NCI-H1092 treated with DMSO at 0.1 percent for 48 hours (cell line): ENCODE data around the gene STAU1.
A peak's percentile ranks its signal among the peaks of the same experiment; 100 is the strongest.
"Not testable (repeated sequence)": the region's sequence is repeated elsewhere in the genome, so short reads cannot be mapped to it uniquely, and the experiment has no call there.

Experiments
- DNase-seq: peaks from one replicate; lab custom pipeline; 2025; lab: John Stamatoyannopoulos, UW

The STAU1 gene

DNA sequence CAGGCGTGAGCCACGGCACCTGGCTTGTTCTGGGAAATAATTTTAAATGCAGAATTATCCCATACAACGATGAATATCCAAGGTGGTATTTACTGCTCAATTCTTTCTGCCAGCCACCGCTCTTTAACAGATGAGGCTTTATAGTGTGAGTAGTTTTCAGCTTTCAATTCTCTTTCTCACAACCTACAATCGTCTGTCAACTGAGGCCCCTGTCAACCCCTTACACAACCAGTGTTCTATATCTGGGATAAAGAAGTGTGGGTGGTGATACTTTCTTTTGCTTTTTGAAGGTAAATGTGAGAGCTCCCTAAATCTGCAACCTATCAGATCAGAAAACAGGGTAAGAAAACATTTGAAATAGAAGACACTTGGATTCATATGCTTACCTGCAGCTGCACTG lies 22.5 kb downstream of the STAU1 start:
- DNase-seq, result no peak

DNA sequence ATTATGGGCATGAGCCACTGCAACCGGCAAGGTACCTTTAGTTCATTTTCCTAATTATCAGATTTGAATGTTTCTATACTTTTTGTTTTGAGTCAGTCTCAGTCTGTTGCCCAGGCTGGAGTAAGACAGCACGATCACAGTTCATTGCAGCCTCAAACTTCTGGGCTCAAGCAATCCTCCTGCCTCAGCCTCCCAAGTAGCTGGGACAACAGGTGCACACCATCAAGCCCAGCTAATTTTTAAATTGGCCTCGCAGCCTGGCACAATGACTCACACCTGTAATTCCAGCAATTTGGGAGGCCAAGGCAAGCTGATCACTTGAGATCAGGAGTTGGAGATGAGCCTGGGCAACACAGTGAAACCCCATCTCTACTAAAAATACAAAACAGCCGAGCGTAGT lies 24.4 kb downstream of the STAU1 start:
- no peak for DNase-seq

DNA sequence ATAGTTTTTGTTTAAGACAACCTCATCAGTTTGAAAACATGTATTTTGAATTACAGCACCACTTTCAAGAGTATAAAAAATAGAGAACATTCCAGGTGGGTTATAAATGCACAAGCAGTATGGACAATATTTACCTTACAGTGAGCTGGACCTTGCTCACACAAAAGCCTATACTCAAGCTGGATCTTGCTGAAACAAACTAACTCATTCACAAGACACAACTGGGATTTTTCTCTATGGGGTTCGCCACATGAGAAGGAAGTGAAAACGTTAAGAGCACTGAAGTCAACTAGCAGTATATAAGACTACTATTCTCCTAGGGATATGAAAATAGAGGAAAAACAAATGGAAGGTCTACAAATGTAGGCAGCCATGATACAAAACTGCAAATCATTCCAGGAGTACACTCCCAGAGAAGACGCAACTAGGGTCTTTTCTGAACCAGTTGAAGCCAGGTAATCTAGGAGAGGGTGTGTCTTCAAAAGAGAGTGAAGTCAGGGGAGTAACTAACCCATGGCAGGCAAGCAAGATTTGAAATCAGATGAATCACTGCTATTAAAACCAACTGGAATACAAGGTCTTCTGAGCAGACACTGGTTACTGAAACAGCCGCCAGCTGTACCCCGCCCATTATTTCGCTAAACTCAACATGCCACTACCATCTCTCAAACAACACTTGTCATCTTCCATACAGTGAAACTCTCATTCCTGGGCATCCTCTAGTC lies 26.5 kb downstream of the STAU1 start:
- DNase-seq, result no peak

DNA sequence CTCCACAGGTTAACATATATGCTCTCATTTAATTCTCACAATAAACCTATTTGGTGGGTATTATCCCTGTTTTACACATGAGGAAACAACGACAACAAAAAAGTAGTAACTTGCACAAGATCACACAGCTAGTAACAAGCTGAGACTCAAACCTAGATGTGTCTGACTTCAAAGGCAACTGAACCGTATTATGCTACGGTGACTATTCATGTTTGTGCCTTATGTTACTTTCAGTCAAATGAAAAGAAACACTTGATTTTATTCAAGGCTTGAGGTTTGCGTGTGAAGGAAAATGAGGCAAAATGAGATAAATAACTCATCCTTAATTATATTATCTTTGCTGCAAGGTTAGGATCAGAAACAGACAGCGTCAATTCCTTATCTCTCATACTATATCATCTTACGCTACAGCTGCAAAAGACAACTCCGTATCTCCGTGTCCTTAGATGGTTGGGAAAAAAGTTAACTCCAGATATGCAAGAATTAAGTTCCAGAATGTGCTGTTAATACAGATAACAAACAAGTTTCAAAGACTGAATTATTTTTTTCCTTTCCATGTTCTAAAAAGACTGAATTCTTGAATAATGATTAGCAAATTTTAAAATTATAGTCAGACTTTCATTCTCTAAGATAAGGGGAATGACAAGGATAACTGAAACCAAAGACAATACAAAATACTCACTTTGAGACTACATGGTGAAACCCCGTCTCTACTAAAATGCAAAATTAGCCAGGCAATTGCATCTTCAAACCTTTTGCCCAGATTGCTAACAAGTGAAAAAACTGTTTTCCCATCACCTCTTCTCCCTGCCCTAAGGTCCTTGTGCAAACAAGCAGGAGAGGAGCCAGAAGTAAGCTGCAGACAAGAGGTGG lies 27.8 kb downstream of the STAU1 start:
- DNase-seq, result no peak

DNA sequence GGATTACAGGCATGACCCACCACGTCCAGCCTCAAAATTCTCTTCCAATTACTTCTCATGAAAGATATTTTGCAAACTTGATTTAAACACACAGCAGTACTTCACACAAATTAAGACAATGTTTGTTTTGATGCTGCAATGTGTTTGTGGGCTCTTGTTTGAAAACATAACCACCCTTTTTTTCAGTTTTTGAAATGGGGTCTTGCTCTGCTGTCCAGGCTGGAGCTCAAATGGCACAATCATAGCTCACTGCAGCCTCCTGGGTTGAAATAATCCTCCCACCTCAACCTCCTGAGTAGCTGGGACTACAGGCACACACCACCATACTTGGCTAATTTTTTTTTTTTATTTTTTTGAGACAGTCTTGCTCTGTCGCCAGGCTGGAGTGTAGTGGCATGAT lies 31.0 kb downstream of the STAU1 start:
- DNase-seq, result no peak

DNA sequence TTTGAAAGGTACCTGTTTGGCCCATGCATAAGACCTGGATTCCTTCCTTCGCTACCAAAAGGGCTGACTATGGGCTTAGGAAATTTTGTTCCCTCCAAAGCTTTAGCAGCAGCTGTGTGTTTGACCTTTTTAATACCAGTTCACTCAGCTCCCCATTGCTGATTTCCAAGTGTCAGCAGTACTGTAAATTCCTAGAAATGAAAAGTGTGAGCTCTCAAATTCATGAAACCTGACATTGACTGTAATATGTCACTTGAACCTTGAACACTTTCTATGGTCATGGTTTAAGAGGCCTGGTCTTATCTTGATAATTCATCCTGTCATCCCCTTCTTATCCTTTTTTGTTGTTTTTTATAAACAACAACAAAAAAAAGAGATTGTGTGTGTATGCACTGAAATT lies 31.7 kb downstream of the STAU1 start:
- no peak for DNase-seq

DNA sequence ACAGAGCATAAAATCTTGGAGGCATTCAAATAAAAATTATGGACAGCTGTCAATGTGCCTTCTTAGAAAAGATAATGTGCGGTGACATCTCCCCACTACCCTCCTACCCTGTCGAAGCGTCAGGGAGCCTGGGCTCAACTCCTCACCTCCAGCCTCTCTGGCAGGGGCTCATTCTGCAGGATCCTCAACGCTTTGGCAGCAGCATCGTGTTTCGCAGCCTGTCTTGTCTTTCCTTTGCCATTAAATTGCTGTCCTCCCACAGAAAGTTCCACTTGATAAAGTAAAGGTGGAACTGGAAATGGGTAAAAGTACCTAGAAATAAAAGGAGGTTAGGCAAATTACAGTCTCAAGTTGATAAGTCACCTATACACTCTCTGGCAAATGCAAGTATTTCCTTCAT lies 36.7 kb downstream of the STAU1 start:
- no peak for DNase-seq

DNA sequence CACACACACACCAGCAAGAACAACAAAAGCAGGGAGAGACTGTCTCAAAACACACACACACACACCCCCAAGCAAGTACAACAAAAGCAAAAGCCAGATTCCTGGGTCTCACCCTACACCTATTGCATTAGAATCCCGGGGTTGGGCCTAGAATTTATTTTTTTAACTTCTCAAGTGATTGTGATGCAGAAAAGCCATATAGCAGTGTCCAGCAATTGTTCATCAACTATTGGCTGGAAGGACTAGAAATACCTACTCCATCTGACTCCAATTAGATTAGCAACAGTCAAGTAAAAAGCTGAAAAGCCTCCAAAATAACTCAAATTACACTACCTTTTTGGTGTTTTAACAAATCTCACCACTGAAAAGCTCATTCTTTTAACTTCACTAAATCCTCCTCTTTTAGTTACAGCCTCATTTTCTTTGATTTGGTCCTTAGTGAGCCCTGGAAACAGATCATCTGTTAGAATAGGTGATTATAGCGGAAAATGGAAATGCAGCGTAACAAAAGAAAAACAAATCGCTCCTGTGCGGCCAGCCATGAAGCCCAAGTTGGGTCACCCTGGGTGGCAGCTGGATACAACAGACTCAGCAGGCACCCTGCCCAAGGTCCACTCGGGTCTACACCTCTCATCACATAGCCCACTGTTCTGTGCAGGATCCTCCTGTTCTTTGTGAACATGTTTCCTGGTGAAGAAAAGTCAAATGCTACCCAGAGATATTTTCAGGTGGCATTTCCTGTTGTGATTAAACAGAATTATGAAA lies 38.7 kb downstream of the STAU1 start:
- DNase-seq, result no peak

DNA sequence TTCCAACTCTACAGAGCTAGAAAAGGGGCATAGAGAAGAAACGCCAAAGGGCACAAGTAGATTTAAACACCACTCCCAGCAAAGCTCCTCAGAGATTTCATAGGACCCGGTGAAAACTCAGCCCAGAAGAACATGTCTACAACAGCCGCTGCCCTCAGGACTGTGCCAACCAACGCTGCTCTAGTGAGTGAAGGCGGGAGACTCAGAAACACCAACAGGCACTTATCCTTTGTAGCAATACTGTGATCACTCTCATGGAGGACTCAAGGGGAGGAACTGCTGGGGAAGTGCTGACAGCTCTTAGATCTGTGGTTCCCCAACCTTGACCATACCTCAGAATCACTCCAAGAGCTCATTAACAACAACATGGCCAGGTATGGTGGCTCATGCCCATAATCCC lies 39.5 kb downstream of the STAU1 start:
- DNase-seq, result no peak

DNA sequence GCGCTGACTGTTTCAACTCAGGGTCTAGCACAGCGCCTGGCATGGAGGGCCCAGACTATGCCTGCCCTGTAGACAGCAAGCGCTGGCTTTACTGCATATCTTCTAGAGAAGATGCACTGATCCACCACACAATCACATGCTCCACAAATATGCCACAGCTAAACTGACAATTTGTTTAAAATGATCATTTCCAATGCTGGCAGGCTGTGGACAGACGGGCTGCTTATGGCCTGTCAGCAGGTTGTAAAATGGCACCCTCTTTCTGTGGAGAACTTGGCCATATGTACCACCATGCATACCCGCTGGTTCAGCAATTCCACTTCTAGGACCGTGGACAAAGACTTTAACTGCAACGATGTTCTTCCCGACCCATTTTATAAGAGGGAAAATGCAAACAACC lies 40.8 kb downstream of the STAU1 start:
- DNase-seq, result no peak

DNA sequence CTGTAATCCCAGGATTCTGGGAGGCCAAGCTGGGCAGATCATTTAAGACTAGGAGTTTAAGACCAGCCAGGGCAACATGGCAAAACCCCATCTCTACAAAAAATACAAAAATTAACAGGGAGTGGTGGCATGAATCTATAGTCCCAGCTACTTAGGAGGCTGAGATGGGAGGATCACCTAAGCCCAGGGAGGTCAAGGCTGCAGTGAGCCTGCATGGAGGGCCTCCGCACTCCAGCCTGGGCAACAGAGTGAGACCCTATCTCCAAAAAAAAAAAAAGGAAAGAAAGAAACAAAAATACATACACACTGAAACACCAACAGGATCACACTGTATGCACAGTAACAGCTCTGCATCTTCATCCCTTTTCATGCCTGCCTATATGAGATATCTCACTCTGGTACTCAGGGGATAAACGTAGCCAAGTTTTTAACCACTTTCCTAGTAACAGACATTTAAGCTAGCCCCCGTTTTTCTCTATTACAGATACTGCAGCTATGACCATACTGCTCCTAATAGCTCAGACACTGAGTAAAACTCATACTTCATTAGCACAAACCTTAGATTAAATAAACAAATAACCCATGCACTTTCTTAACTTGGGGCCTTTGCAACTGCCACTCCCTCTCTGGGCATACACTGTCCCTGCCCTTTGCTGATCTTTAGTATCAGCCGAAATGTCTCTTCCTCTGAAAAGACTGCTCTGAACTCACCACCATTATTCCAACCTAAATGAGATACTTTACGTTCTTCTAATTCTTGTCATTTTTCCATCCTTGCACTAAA lies 41.5 kb downstream of the STAU1 start:
- no peak for DNase-seq

DNA sequence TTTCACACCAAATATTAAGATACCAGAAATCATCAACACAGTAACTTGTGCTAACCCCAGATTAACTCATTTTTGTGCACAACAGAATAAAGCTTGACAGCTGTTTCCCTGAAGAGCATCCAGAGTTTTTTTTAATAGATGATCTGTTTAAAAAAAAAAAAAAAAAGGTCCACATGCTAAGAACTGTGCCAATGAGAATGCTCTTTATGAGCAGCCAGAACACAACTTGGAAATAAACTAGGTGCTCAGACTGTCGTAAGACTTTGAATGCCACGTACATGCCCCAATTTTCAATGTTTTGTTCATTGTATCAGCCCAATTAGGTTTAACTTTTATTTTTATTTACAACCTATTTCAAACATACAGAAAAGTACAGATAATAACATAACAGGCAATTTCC lies 47.3 kb downstream of the STAU1 start:
- no peak for DNase-seq

DNA sequence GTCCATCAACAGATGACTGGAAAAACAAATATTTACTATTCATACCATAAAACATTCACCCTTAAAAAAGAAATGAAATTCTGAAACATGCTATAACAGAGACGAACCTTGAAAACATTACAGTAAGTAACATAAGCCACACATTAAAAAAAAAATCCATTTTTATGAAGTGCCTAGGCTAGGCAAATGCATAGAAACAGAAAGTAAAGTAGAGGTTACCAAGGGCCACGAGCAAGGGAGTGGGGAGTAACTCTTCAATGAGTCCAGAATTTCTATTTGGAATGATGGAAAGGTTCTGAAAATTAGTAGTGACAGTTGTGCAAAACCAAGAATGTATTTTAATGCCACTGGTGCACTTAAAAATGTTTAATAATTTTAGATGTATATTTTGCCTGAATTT lies 47.7 kb downstream of the STAU1 start:
- no peak for DNase-seq

DNA sequence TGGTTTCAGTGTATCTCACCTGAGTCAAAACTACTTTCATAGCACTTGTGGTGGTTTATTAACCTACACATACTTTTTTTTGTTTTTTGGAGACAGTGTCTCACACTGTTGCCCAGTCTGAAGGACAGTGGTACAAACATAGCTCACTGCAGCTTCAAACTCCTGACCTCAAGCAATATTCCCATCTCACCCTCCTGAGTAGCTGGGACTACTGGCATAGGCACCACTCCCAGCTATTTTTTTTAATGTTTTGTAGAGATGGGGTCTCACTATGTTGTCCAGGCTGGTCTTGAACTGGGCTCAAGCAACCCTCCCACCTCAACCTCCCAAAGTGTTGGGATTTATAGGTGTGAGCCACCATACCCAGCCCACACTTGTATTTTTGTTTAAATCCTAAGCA lies 49.7 kb downstream of the STAU1 start:
- DNase-seq, result no peak

DNA sequence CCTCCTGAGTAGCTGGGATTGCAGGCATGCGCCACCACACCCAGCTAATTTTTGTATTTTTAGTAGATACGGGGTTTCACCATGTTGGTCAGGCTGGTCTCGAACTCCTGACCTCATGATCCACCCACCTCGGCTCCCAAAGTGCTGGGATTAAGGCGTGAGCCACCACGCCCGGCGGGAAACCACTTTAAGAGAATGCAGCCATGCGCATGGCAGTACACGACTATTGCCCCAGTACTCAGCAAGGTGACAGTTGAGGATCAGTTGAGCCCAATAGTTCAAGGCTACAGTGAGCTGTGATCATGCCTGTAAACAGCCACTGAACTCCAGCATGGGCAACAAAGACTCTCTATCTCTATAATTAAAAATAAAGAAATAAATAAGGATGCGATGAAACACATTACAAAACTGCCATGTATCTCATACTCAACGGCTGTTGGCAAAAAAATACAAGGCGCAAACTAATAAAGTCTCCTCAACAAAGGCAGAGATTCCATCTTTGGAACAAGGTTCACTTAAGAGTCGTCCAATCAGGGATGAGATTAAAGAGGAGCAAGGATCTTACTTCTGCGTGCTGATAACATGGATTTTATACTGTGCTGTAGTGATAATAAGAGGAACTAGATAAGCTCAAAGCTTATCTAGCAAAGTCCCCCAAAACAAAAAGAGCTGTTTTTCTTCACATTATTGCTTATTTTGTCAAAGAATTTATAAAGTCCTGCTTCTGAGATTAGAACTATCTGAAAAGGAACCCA lies 51.1 kb downstream of the STAU1 start:
- DNase-seq, result no peak

DNA sequence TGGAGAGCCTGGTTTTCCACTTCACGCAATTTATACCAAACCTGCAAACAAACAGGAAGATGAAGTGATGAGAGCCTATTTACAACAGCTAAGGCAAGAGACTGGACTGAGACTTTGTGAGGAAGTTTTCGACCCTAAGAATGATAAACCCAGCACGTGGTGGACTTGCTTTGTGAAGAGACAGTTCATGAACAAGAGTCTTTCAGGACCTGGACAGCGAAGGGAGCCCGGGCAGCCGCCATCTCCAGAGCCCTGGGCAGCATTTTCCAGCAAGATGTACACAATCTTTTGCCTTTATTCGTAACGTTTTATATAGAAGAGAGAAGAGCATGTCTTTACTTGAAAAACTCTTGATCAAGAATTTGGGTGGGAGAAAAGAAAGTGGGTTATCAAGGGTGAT lies 53.3 kb downstream of the STAU1 start:
- not testable (repeated sequence) for DNase-seq

DNA sequence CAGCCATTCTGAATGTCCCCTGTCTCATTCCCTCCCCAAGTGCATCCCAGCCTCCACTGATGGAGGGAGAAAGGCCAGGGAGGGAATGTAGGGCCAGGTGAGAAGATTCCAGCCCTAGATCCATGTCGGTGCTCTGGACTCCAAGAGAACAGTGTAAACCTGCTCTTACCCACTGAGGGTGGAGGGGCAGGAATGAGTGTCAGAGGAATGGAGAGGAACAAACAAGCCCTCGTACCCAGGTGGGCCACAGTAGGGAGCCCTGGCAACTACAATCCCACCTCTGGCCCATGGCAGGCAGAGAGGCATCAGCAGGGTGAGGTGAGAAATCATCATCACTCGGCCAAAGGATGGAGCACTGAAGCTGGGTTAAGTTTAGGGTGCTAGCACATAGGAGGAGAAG lies 54.6 kb downstream of the STAU1 start:
- no peak for DNase-seq

DNA sequence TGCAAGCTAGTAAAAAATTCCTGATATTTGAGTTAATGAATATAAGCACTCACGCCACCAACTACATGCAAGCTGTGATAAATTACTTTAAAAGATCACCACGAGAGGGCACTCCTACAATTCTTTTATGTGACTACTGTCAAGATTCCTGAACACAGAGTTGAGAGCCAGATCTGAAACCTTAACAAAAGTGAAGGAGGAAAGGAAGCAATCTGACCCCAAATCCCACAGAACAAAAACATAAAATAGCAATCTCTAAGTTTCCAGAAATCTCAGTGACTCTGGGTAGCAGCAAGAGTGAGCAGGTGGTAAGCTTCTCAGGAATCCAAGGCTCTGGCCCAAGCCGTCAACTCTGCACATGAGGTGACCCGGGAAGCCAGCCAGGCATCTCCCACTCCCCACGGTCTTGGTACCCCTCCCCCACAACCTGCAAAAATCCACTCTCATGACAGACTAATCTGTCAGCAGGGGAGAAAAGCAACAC lies 55.1 kb downstream of the STAU1 start:
- peak; percentile 25 for DNase-seq

DNA sequence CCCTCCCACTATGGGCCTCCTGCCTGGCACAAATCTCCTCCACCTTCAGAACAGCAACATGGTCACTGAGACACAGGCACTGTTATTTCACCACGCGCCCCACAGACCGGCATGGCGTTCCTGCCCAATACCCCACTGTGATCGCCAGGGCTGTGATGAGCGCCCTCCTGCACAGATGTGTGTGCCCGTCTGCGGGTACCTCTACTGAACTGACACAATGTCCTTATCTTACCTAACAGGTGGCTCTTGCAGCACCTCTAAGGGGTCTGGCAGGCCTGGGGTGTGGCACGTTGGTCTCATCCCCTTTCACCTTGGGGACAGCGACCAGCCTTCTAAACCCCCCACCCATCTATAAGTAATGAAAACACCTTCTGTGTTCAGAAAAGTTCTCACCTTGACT lies 64.2 kb downstream of the STAU1 start:
- DNase-seq, result no peak

DNA sequence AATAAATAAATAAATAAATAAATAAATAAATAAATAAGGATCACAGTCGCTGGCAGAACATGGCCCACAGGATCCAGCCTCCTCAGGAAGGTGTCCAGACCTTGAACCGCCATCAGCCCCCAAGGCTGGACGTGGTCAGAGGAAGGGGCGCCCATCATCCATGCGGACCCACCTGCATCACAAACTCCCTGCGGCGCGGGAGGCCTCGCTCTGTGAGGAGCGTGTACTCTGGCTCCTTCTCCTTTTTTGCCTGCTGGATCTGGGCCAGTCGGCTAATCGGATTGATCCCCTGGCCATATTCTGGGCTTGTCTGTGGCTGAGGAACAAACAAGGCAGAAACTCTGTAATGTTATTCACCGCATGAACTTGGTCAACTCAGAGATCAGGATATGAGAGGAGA lies 65.2 kb downstream of the STAU1 start:
- no peak for DNase-seq

DNA sequence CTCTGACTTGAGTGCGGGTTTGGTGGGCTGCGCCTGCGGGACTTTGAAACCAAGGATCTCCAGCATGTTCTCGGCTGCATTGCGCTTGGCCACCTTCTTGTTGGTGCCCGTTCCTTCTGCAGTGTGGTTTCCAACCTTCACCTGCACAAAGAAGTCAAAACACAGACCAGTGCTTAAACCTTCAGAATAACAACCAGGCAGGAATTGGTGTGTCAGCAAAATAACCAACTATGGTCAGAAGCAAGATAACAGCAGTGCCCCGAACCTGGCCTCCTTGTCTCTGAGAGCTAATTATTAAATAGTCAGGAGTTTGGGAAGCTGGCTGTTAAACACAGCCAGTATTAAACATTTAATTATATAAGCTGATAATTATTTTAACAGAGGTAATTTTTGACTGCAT lies 68.1 kb downstream of the STAU1 start:
- no peak for DNase-seq
